Ectodermal cell (in vitro differentiated cells): ENCODE data around the gene PLXNB1.

Experiments used
- H3K27ac ChIP-seq: 2 replicates; pipeline ENCODE4 v1.7.0; 2013; ENCODE audit warnings: mild to moderate bottlenecking, low read depth, low read length; ENCODE audit not compliant: insufficient read depth, poor library complexity, severe bottlenecking
- H3K27me3 ChIP-seq: 2 replicates; pipeline ENCODE4 v1.7.0; 2013; ENCODE audit warnings: mild to moderate bottlenecking, low read length; ENCODE audit not compliant: insufficient read depth, control insufficient read depth, poor library complexity, severe bottlenecking
- H3K36me3 ChIP-seq: one replicate; pipeline ENCODE4 v1.7.0; 2013; ENCODE audit warnings: low read length; ENCODE audit not compliant: control insufficient read depth, insufficient read depth
- H3K4me1 ChIP-seq: one replicate; pipeline ENCODE4 v1.7.0; 2013; ENCODE audit warnings: low read length; ENCODE audit not compliant: control insufficient read depth, insufficient read depth
- H3K4me3 ChIP-seq: 2 replicates; pipeline ENCODE4 v1.7.0; 2013; ENCODE audit warnings: low read depth, low read length, control low read depth; ENCODE audit not compliant: insufficient read depth
- H3K9me3 ChIP-seq: 2 replicates; pipeline ENCODE4 v1.7.0; 2013; ENCODE audit warnings: mild to moderate bottlenecking, low read length, moderate library complexity; ENCODE audit not compliant: control insufficient read depth
- WGBS, 2 experiments: methylation state at CpG; one replicate each; pipeline ENCODE4 v1.1.7; 2013; ENCODE audit warnings: missing lambda C conversion rate in 2 of 2; 5-methylcytosine and 5-hydroxymethylcytosine counted together

PLXNB1 gene

DNA sequence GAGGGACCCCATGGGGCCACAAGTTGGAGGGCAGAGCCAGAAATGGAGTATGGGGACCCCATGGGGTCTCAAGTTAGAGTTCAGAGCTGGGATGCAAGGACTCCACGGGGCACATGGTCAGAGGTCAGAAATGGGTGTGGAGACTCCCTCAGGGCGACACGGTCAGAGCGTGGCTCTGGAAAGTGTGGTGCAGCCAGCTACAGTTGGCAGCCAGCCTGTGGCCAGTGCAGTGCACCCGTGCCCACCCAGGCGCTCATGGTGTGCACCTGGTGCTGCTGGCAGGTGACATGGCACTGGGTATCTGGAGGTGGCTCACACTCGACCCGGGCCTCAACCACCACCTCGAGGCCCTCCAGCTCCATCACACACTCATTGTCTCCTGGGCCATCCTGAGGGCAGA is 11.2 kb downstream of the PLXNB1 start:
- 95 to 96% methylated on average over 9 of the region's 9 CpGs for WGBS, 2 experiments
- H3K4me1 ChIP-seq = no peaks in the 10 kb centered on the region
- peaks cover 59% of the 10 kb centered on the region for H3K36me3 ChIP-seq

GRCh38 chr3:48418140-48418539 is 11.7 kb downstream of the PLXNB1 start:
- no peak overlapping the region for H3K4me3 ChIP-seq
- H3K4me1 ChIP-seq = no peaks in the 10 kb centered on the region
- H3K27ac ChIP-seq = no peak overlapping the region
- H3K9me3 ChIP-seq = no peaks in the 10 kb centered on the region
- H3K27me3 ChIP-seq = no peaks in the 10 kb centered on the region
- peaks cover 61% of the 10 kb centered on the region for H3K36me3 ChIP-seq
- 95 to 96% methylated on average over 17 of the region's 17 CpGs for WGBS, 2 experiments

More for the DNA sequence above, 11.2 kb downstream of the PLXNB1 start:
- H3K27ac ChIP-seq = no peak overlapping the region
- no peak overlapping the region for H3K4me3 ChIP-seq
- H3K27me3 ChIP-seq = no peaks in the 10 kb centered on the region
- H3K9me3 ChIP-seq = no peaks in the 10 kb centered on the region

GRCh38 chr3:48417529-48418108 is 12.3 kb downstream of the PLXNB1 start:
- H3K4me1 ChIP-seq = no peaks in the 10 kb centered on the region
- H3K9me3 ChIP-seq = no peaks in the 10 kb centered on the region
- no peaks in the 10 kb centered on the region for H3K27me3 ChIP-seq
- 96% methylated on average over 14 of the region's 14 CpGs for WGBS, 2 experiments
- no peak overlapping the region for H3K4me3 ChIP-seq
- peaks cover 64% of the 10 kb centered on the region for H3K36me3 ChIP-seq
- H3K27ac ChIP-seq = no peak overlapping the region

DNA sequence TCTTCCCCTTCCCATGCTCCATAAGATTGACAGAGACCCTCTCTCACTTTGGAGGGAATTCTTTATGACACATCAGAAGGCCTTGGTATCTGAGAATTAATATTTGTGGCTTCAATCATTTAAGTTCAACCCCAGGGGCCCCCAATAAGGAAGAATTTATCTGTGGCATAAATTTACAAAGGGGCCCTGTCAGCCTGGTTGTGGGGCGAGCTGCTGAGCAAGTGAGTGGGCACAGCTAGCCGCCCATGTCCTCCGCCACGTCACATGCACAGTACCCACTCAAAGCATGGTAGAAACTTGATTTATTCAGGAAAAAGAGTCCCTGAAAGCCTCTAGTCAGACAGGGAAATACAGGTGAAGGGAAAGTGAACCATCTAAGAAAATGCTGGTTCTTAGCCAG is 13.3 kb downstream of the PLXNB1 start:
- no peak overlapping the region for H3K4me3 ChIP-seq
- no peak overlapping the region for H3K27ac ChIP-seq
- H3K27me3 ChIP-seq = no peaks in the 10 kb centered on the region
- no peaks in the 10 kb centered on the region for H3K9me3 ChIP-seq
- 95 to 96% methylated on average over 4 of the region's 4 CpGs for WGBS, 2 experiments
- no peaks in the 10 kb centered on the region for H3K4me1 ChIP-seq
- peaks cover 73% of the 10 kb centered on the region for H3K36me3 ChIP-seq

DNA sequence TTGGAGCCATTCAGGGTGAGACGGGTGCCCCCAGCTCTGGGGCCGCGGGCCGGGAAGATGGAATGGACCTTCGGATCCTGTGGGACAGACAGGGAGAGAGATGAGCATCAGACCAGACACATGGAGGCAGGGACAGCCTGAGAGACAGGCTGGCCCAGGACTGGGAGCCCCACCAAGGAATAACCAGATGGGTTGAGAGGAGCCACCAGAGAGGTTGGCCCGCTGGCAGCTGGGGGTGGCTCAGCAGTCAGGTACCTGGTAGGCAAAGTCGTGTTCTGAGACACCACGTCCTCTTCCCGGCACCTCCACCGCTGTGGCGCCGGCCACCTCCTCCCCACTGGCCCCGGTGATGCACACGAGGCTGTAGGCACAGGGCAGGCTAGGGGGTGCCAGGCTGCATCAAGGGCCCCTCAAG is 13.8 kb downstream of the PLXNB1 start:
- no peak overlapping the region for H3K4me3 ChIP-seq
- H3K4me1 ChIP-seq = no peaks in the 10 kb centered on the region
- no peak overlapping the region for H3K27ac ChIP-seq
- no peaks in the 10 kb centered on the region for H3K27me3 ChIP-seq
- peaks cover 71% of the 10 kb centered on the region for H3K36me3 ChIP-seq
- H3K9me3 ChIP-seq = no peaks in the 10 kb centered on the region
- WGBS, 2 experiments = 95 to 97% methylated on average over 14 of the region's 14 CpGs

GRCh38 chr3:48415251-48415953 is 14.5 kb downstream of the PLXNB1 start:
- Histone ChIP-seq H3K36me3 (peaks cover 69% of the 10 kb centered on the region), H3K27me3 (no peaks in the 10 kb centered on the region), H3K4me1 (no peaks in the 10 kb centered on the region), H3K4me3 (no peak overlapping the region), H3K27ac (no peak overlapping the region), H3K9me3 (no peaks in the 10 kb centered on the region)
- 94 to 95% methylated on average over 24 of the region's 24 CpGs for WGBS, 2 experiments

- Histone ChIP-seq H3K9me3 (no peaks in the 10 kb centered on the region), H3K27me3 (no peaks in the 10 kb centered on the region), H3K36me3 (peaks cover 77% of the 10 kb centered on the region), H3K4me3 (no peak overlapping the region), H3K27ac (no peak overlapping the region), H3K4me1 (no peaks in the 10 kb centered on the region)
- 96% methylated on average over 25 of the region's 25 CpGs for WGBS, 2 experiments
Observed at GRCh38 chr3:48414376-48415250, 15.3 kb downstream of the PLXNB1 start.

- WGBS, 2 experiments = 95 to 96% methylated on average over 14 of the region's 14 CpGs
- Histone ChIP-seq H3K27ac (no peak overlapping the region), H3K9me3 (no peaks in the 10 kb centered on the region), H3K27me3 (no peaks in the 10 kb centered on the region), H3K4me1 (no peaks in the 10 kb centered on the region), H3K36me3 (peaks cover 85% of the 10 kb centered on the region), H3K4me3 (no peak overlapping the region)
Observed at GRCh38 chr3:48413611-48414010, 16.3 kb downstream of the PLXNB1 start.

GRCh38 chr3:48413086-48413485 is 16.8 kb downstream of the PLXNB1 start:
- Histone ChIP-seq H3K27ac (no peak overlapping the region), H3K9me3 (no peaks in the 10 kb centered on the region), H3K4me3 (no peak overlapping the region), H3K36me3 (peaks cover 81% of the 10 kb centered on the region), H3K27me3 (no peaks in the 10 kb centered on the region), H3K4me1 (no peaks in the 10 kb centered on the region)
- 95 to 97% methylated on average over 8 of the region's 8 CpGs for WGBS, 2 experiments

DNA sequence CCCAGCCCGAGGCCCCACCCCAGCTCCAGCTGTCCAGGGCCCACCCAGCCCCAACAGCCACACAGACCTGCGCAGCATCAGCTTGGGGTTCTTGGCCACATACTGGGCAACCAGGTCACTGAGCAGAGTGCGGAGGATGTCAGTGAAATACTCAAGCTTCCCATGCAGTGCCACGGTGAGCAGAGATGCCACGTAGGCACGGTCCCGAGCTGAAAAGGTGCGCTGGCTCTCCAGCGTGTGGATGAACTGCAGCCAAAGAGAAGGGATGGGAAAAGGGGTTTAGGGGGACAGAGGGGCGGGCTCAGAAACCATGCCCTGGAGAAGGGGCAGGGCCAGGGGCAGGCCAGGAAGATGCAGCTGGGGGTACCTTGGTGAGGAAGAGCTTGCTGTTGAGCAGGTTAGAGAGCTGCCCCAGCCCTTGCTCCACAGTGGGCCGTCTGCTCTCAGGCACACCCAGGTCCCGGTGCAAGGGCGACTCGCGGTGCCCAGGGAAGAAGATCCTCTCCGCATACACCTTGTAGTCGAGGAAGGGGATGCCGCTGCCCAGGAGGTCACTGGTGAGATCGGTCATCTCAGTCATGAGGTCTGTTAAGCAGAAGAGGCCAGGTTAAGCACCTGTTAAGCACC is 17.4 kb downstream of the PLXNB1 start:
- no peak overlapping the region for H3K27ac ChIP-seq
- H3K9me3 ChIP-seq = no peaks in the 10 kb centered on the region
- 95 to 97% methylated on average over 19 of the region's 19 CpGs for WGBS, 2 experiments
- peaks cover 78% of the 10 kb centered on the region for H3K36me3 ChIP-seq
- H3K27me3 ChIP-seq = no peaks in the 10 kb centered on the region
- no peaks in the 10 kb centered on the region for H3K4me1 ChIP-seq
- no peak overlapping the region for H3K4me3 ChIP-seq
